BJ (cell line): Measurements from ENCODE around the gene SOWAHA. TPM values are rescaled to one million over a fixed set of nuclear protein-coding genes. Genes with fewer than 3 reads are reported as not detected.
"Not testable (repeated sequence)": the region's sequence is repeated elsewhere in the genome, so short reads cannot be mapped to it uniquely, and the experiment has no call there.

Experiments
- CTCF ChIA-PET: fragments of 350-600 bp; formaldehyde crosslinking; extraction: SDS; loops from one replicate; lab custom pipeline; 2021; ENCODE audit warnings: antibody characterized with exemption, inconsistent platforms; lab: Yijun Ruan, JAX
- POLR2A ChIA-PET: fragments of 300-600 bp; sonication (Branson Sonifier 250); formaldehyde crosslinking; extraction: SDS; loops from one replicate; lab custom pipeline; 2021; ENCODE audit warnings: antibody characterized with exemption; lab: Charles Lee
- DNase-seq: peaks from one replicate; pipeline ENCODE4 v3.0.0-alpha.2; 2011; ENCODE audit warnings: low read depth
- H3K27me3 ChIP-seq: 2 replicates; pipeline ENCODE4 v1.6.0; 2011; ENCODE audit warnings: low read length; ENCODE audit not compliant: control insufficient read depth, insufficient read depth
- H3K36me3 ChIP-seq: 2 replicates; pipeline ENCODE4 v1.5.1; 2011; ENCODE audit warnings: low read length; ENCODE audit not compliant: control insufficient read depth, insufficient read depth
- H3K4me3 ChIP-seq: 2 replicates; pipeline ENCODE4 v1.5.1; 2011; ENCODE audit warnings: low read depth, mild to moderate bottlenecking, control low read depth, low read length
- polyA plus RNA-seq: library from polyadenylated mRNA; depleted of rRNA; stranded (reverse); fragments of >200 nt; gene quantifications from 2 replicates; pipeline ENCODE4 v1.2.3, GENCODE V29; 2011
- TF ChIP-seq, protein P1 (sequence below): IDR thresholded peaks from 2 replicates; pipeline ENCODE4 v1.5.1; 2011; ENCODE audit warnings: low read depth, mild to moderate bottlenecking, control low read depth, inconsistent platforms, low read length, moderate library complexity; ENCODE audit not compliant: insufficient read depth

Gene SOWAHA
- polyA plus RNA-seq, 1 experiment: not detected

- TF ChIP-seq, protein P1, sequence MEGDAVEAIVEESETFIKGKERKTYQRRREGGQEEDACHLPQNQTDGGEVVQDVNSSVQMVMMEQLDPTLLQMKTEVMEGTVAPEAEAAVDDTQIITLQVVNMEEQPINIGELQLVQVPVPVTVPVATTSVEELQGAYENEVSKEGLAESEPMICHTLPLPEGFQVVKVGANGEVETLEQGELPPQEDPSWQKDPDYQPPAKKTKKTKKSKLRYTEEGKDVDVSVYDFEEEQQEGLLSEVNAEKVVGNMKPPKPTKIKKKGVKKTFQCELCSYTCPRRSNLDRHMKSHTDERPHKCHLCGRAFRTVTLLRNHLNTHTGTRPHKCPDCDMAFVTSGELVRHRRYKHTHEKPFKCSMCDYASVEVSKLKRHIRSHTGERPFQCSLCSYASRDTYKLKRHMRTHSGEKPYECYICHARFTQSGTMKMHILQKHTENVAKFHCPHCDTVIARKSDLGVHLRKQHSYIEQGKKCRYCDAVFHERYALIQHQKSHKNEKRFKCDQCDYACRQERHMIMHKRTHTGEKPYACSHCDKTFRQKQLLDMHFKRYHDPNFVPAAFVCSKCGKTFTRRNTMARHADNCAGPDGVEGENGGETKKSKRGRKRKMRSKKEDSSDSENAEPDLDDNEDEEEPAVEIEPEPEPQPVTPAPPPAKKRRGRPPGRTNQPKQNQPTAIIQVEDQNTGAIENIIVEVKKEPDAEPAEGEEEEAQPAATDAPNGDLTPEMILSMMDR: no peak
- POLR2A ChIA-PET: interaction anchor here (0.7 kb wide), 1 partner anchor 15 kb away, joined by 20 read pairs; no protein-coding TSS in a partner anchor
- Histone ChIP-seq H3K27me3 (peaks cover 3% of the 10 kb centered on the region), H3K36me3 (no peaks in the 10 kb centered on the region), H3K4me3 (no peak overlapping the region)
- CTCF ChIA-PET: interaction anchor here (0.9 to 1.5 kb wide), 4 partner anchors 13 to 84 kb away, joined by 3 to 4 read pairs (median 4); partner anchors contain the start of gene CCNI2
- DNase-seq: no peak
Observed at GRCh38 chr5:132799392-132799791, 13.7 kb upstream of the SOWAHA start.

- ChIA-PET POLR2A (no interaction called here), CTCF (interaction anchor here (1.0 to 1.8 kb wide), 3 partner anchors 13 to 46 kb away, joined by 3 to 8 read pairs (median 7); partner anchors contain the start of gene SOWAHA)
- peaks cover 3% of the 10 kb centered on the region for H3K27me3 ChIP-seq
- H3K36me3 ChIP-seq: no peaks in the 10 kb centered on the region
- no peak overlapping the region for H3K4me3 ChIP-seq
- TF ChIP-seq, protein P1: no peak
- no peak for DNase-seq
Observed at GRCh38 chr5:132800545-132800944, 12.6 kb upstream of the SOWAHA start.

DNA sequence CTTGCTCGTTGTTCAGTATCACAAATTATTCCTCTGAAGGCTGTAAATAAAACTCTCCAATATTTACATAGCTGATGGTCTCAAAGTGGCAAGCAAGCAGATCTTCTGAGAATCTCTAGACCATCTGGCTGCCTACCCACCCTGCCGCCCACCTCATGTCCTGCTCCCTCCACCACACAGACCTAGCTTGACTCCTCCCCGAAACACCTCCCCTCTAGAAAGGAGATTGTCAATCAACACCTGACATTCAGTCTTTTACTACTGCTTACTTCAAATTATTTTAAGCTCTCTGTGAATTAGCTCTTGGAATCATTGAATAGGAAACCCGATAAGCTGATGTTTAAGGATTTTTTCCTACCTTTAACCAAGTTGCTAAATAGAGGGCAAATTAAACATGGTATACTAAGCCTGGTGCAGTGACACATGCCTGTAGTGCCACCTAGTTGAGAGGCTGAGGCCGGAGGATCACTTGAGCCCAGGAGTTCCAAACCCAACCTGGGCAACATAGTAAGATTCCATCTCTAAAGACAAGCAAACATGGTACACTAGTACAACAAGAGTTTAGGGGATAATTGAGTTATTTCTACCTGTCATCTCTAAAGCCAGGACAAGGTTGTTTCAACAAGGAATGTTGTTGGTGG, 10.9 kb upstream of the SOWAHA start:
- Histone ChIP-seq H3K27me3 (peaks cover 3% of the 10 kb centered on the region; the same call in 1 of the 2 replicates), H3K4me3 (no peak overlapping the region), H3K36me3 (no peaks in the 10 kb centered on the region)
- CTCF ChIA-PET: interaction anchor here (0.6 to 1.8 kb wide), 6 partner anchors 11 to 48 kb away, joined by 3 to 7 read pairs (median 4); partner anchors contain the start of gene SOWAHA
- TF ChIP-seq, protein P1: no peak
- POLR2A ChIA-PET: no interaction called here
- no peak for DNase-seq

GRCh38 chr5:132802685-132803066, 10.4 kb upstream of the SOWAHA start:
- CTCF ChIA-PET: interaction anchor here (1.1 to 1.3 kb wide), 3 partner anchors 11 to 18 kb away, joined by 4 to 6 read pairs (median 4); partner anchors contain the start of gene SOWAHA
- H3K4me3 ChIP-seq, H3K27me3 ChIP-seq, POLR2A ChIA-PET, DNase-seq, H3K36me3 ChIP-seq: not testable (repeated sequence)

DNA sequence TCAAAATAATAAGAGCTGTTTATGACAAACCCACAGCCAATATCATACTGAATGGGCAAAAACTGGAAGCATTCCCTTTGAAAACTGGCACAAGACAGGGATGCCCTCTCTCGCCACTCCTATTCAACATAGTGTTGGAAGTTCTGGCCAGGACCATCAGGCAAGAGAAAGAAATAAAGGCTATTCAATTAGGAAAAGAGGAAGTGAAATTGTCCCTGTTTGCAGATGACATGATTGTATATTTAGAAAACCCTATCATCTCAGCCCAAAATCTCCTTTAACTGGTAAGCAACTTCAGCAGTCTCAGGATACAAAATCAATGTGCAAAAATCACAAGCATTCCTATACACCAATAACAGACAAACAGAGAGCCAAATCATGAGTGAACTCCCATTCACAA, 8.9 kb upstream of the SOWAHA start:
- H3K27me3 ChIP-seq, DNase-seq, H3K36me3 ChIP-seq, POLR2A ChIA-PET, H3K4me3 ChIP-seq: not testable (repeated sequence)
- CTCF ChIA-PET: interaction anchor here (0.6 kb wide), 1 partner anchor 32 kb away, joined by 3 read pairs; no protein-coding TSS in a partner anchor

DNA sequence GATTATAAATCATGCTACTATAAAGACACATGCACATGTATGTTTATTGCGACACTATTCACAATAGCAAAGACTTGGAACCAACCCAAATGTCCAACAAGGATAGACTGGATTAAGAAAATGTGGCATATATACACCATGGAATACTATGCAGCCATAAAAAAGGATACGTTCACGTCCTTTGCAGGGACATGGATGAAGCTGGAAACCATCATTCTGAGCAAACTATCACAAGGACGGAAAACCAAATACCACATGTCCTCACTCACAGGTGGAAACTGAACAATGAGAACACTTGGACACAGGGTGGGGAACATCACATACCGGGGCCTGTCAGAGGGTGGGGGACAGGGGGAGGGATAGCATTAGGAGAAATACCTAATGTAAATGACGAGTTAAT, 7.2 kb upstream of the SOWAHA start:
- DNase-seq, H3K4me3 ChIP-seq, H3K36me3 ChIP-seq, H3K27me3 ChIP-seq, POLR2A ChIA-PET: not testable (repeated sequence)
- CTCF ChIA-PET: interaction anchor here (4.9 kb wide), 1 partner anchor 15 kb away, joined by 23 read pairs; no protein-coding TSS in a partner anchor

DNA sequence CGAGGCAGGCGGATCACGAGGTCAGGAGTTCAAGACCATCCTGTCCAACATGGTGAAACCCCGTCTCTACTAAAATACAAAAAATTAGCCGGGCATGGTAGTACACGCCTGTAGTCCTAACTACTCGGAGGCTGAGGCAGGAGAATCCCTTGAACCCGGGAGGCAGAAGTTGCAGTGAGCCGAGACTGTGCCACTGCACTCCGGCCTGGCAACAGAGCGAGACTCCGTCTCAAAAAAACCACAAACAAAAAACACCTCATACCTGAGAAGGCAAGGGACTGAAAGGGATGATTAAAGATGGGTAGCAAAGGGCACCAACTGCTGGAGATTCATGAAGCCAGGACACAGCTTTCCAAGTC, 6.3 kb upstream of the SOWAHA start:
- CTCF ChIA-PET: interaction anchor here (1.0 to 4.9 kb wide), 3 partner anchors 10 to 17 kb away, joined by 4 to 23 read pairs (median 16); no protein-coding TSS in a partner anchor
- POLR2A ChIA-PET: not testable (repeated sequence)

More for the DNA sequence above, 6.3 kb upstream of the SOWAHA start:
- H3K36me3 ChIP-seq, DNase-seq, H3K4me3 ChIP-seq: not testable (repeated sequence)
- H3K27me3 ChIP-seq: peaks cover 11% of the 10 kb centered on the region
